A549 (cell line): ENCODE data around the gene ATL1.

Experiments
- BCL3 ChIP-seq: fragments of >200 bp; sonication (Bioruptor Twin); formaldehyde crosslinking; IDR thresholded peaks from 3 replicates; pipeline ENCODE4 v1.6.1; 2016
- BHLHE40 ChIP-seq: IDR thresholded peaks from 2 replicates; pipeline ENCODE4 v1.6.1; 2012; ENCODE audit warnings: low read depth, low read length, inconsistent platforms
- CHD4 ChIP-seq: fragments of 200-600 bp; sonication (generic); IDR thresholded peaks from 2 replicates; pipeline ENCODE4 v1.6.1; 2016; ENCODE audit warnings: antibody characterized with exemption, mild to moderate bottlenecking, borderline replicate concordance
- CTCF ChIP-seq: fragments of >200 bp; sonication (Bioruptor Twin); formaldehyde crosslinking; IDR thresholded peaks from 3 replicates; pipeline ENCODE4 v1.5.1; 2016
- E2F6 ChIP-seq: IDR thresholded peaks from 2 replicates; pipeline ENCODE4 v1.6.1; 2012; ENCODE audit warnings: low read depth, borderline replicate concordance
- MAX ChIP-seq: IDR thresholded peaks from 2 replicates; pipeline ENCODE4 v1.6.1; 2012
- MYC ChIP-seq: IDR thresholded peaks from 2 replicates; pipeline ENCODE4 v1.6.1; 2012; ENCODE audit warnings: mild to moderate bottlenecking, inconsistent platforms, low read length, improper control_type of control experiment, borderline replicate concordance
- REST ChIP-seq: fragments of 200-600 bp; sonication (generic); IDR thresholded peaks from 2 replicates; pipeline ENCODE4 v1.6.1; 2016; ENCODE audit warnings: antibody characterized with exemption, mild to moderate bottlenecking, moderate library complexity
- ZFP36 ChIP-seq: fragments of 450-650 bp; IDR thresholded peaks from 2 replicates; pipeline ENCODE4 v1.6.1; 2014; ENCODE audit warnings: borderline replicate concordance; ENCODE audit not compliant: partially characterized antibody

- TF ChIP-seq CTCF = no peak
- no peak for TF ChIP-seq ZFP36
- no peak for TF ChIP-seq BCL3
- no peak for TF ChIP-seq MYC
- TF ChIP-seq REST = no peak
- no peak for TF ChIP-seq MAX
- no peak for TF ChIP-seq CHD4
- TF ChIP-seq E2F6 = no peak
- TF ChIP-seq BHLHE40 = no peak
These were observed 118.2 kb downstream of the ATL1 start for GRCh38 chr14:50678163-50678562.
